Body of pancreas (tissue), 4 donors: ENCODE results near the gene KIF1A. TPM values are rescaled to one million over a fixed set of nuclear protein-coding genes. Genes with fewer than 3 reads are reported as not detected.

ENCODE experiments used
- ATAC-seq: fragments of 150-250 bp; one replicate; pipeline ENCODE4 v1.9.1; 2016
- DNase-seq, 4 donors: peaks; one replicate each; pipeline ENCODE4 v3.0.0-alpha.2; 2019
- H3K27ac ChIP-seq, 4 donors: fragments of 200-600 bp; sonication (generic); 1 replicate in 3 of 4; 2 replicates in 1 of 4; pipeline versions ENCODE4 v1.5.1 to v1.6.1; 2016 to 2019; ENCODE audit warnings: mild to moderate bottlenecking in 1 of 4, mixed read lengths in 1 of 4, moderate library complexity in 1 of 4
- H3K27me3 ChIP-seq, 2 donors: fragments of 200-600 bp; sonication (generic); one replicate each; pipeline ENCODE4 v1.6.0; 2016; ENCODE audit warnings: mild to moderate bottlenecking in 1 of 2
- H3K36me3 ChIP-seq, 2 donors: fragments of 200-600 bp; sonication (generic); replicated peaks in 1 of 2; 2 replicates each; pipeline ENCODE4 v1.5.1; 2016; ENCODE audit warnings: low read depth in 2 of 2; ENCODE audit not compliant: insufficient read depth in 1 of 2
- H3K4me1 ChIP-seq: fragments of 200-600 bp; sonication (generic); one replicate; pipeline ENCODE4 v1.6.0; 2016
- H3K4me3 ChIP-seq, 2 donors: fragments of 200-600 bp; sonication (generic); 1 replicate in 1 of 2; 2 replicates in 1 of 2; pipeline ENCODE4 v1.5.1; 2016 to 2019
- H3K9me3 ChIP-seq, 3 donors: fragments of 200-600 bp; sonication (generic); 1 replicate in 2 of 3; 2 replicates in 1 of 3; pipeline ENCODE4 v1.5.1; 2016
- CTCF ChIP-seq, 7 experiments: fragments of 450-650 bp in 4 of 7; fragments of 200-600 bp in 3 of 7; sonication (generic) in 3 of 7; IDR thresholded peaks; one replicate each; pipeline ENCODE4 v1.5.1; 2016 to 2019; ENCODE audit warnings: antibody characterized with exemption in 7 of 7
- POLR2A ChIP-seq, 3 donors: fragments of 450-650 bp; IDR thresholded peaks; one replicate each; pipeline ENCODE4 v1.6.1; 2016; ENCODE audit warnings: antibody characterized with exemption in 3 of 3, mild to moderate bottlenecking in 2 of 3
- WGBS, 2 donors: methylation state at CpG; one replicate each; pipeline ENCODE4 v1.1.5; 2017; 5-methylcytosine and 5-hydroxymethylcytosine counted together
- intact Hi-C: fragments of 100-400 bp; cut with DNase I; formaldehyde crosslinking; loops from one replicate; pipeline ENCODE4 v1.15.1; 2023
- total RNA-seq, 2 donors: library from RNA; depleted of rRNA; stranded (reverse); fragments of >200 nt; gene quantifications; one replicate each; pipeline ENCODE4 v1.1.0, GENCODE V29; 2016

The KIF1A gene
- total RNA-seq, 2 donors from 2014 or later = 51.9 to 79.1 TPM

GRCh38 chr2:240820607-240821428, 799 bp upstream of the KIF1A start:
- Histone ChIP-seq H3K27ac (no peak overlapping the region), H3K27me3 (no peaks in the 10 kb centered on the region), H3K36me3 (no peaks in the 10 kb centered on the region), H3K4me1 (peaks cover 41% of the 10 kb centered on the region), H3K4me3 (peak overlapping the region in 1 of 2 donors; percentile 0), H3K9me3 (no peaks in the 10 kb centered on the region)
- intact Hi-C loops = no loop called here
- WGBS, 2 donors = 2% methylated on average over 60 of the region's 64 CpGs; no CpG with 5 or more reads in 1 of the 2 donors
- ATAC-seq (peak; percentile 2), DNase-seq (peak in 1 of 4 donors; percentile 39)
- no peak for TF ChIP-seq POLR2A (IDR thresholded peaks at IDR 0.05)
- TF ChIP-seq CTCF (IDR thresholded peaks at IDR 0.05) = no peak

GRCh38 chr2:240819126-240819857, 727 bp downstream of the KIF1A start:
- peak; percentile 77 for ATAC-seq
- Histone ChIP-seq H3K4me3 (peak overlapping the region; percentile 62 to 83), H3K27ac (peak overlapping the region; percentile 66 to 83 (median 80)), H3K9me3 (no peaks in the 10 kb centered on the region), H3K36me3 (no peaks in the 10 kb centered on the region), H3K4me1 (peaks cover 41% of the 10 kb centered on the region), H3K27me3 (no peaks in the 10 kb centered on the region)
- peak; percentile 69 to 80 (median 72) for DNase-seq
- WGBS, 2 donors = 0 to 1% methylated on average over 18 to 58 of the region's 81 CpGs
- intact Hi-C loops = no loop called here
- TF ChIP-seq CTCF (IDR thresholded peaks at IDR 0.05) (no peak), POLR2A (IDR thresholded peaks at IDR 0.05) (no peak)

GRCh38 chr2:240818293-240819125, 1.5 kb downstream of the KIF1A start:
- H3K4me3 ChIP-seq = peak overlapping the region; percentile 62 to 83
- TF ChIP-seq POLR2A (IDR thresholded peaks at IDR 0.05) (no peak), CTCF (IDR thresholded peaks at IDR 0.05) (no peak)
- peaks cover 41% of the 10 kb centered on the region for H3K4me1 ChIP-seq
- no peaks in the 10 kb centered on the region for H3K9me3 ChIP-seq
- intact Hi-C loops = no loop called here
- 26 to 51% methylated on average over 10 to 43 of the region's 48 CpGs for WGBS, 2 donors
- peak overlapping the region; percentile 66 to 83 (median 80) for H3K27ac ChIP-seq
- peak in 2 of 4 donors; percentile 41 to 46 for DNase-seq
- no peaks in the 10 kb centered on the region for H3K27me3 ChIP-seq
- ATAC-seq = peak; percentile 5
- H3K36me3 ChIP-seq = no peaks in the 10 kb centered on the region

GRCh38 chr2:240817496-240818292, 2.3 kb downstream of the KIF1A start:
- Histone ChIP-seq H3K4me3 (no peak overlapping the region), H3K27ac (no peak overlapping the region), H3K4me1 (peaks cover 41% of the 10 kb centered on the region), H3K9me3 (no peaks in the 10 kb centered on the region), H3K36me3 (no peaks in the 10 kb centered on the region), H3K27me3 (no peaks in the 10 kb centered on the region)
- intact Hi-C loops = no loop called here
- no peak for TF ChIP-seq CTCF (IDR thresholded peaks at IDR 0.05)
- no peak for TF ChIP-seq POLR2A (IDR thresholded peaks at IDR 0.05)
- ATAC-seq = no peak
- WGBS, 2 donors = 75 to 87% methylated on average over 7 to 19 of the region's 19 CpGs
- no peak for DNase-seq
